Duodenal mucosa (tissue), 2 donors: ENCODE data around the gene CDR2L.
"Not testable (repeated sequence)": the region's sequence is repeated elsewhere in the genome, so short reads cannot be mapped to it uniquely, and the experiment has no call there.

Experiments used
- H3K27ac ChIP-seq: one replicate; pipeline ENCODE4 v1.7.0; 2013; ENCODE audit warnings: low read depth, low read length
- H3K27me3 ChIP-seq, 2 donors: one replicate each; pipeline ENCODE4 v1.7.0; 2013; ENCODE audit warnings: low read length in 2 of 2, control low read depth in 1 of 2; ENCODE audit not compliant: insufficient read depth in 2 of 2, control insufficient read depth in 1 of 2
- H3K36me3 ChIP-seq, 2 donors: one replicate each; pipeline ENCODE4 v1.7.0; 2013; ENCODE audit warnings: low read length in 2 of 2, control low read depth in 1 of 2; ENCODE audit not compliant: insufficient read depth in 2 of 2, control insufficient read depth in 1 of 2
- H3K4me1 ChIP-seq, 2 donors: one replicate each; pipeline ENCODE4 v1.7.0; 2013; ENCODE audit warnings: low read length in 2 of 2, control low read depth in 1 of 2; ENCODE audit not compliant: insufficient read depth in 2 of 2, control insufficient read depth in 1 of 2
- H3K4me3 ChIP-seq, 2 donors: one replicate each; pipeline ENCODE4 v1.7.0; 2013; ENCODE audit warnings: low read length in 2 of 2, low read depth in 1 of 2
- H3K9ac ChIP-seq, 2 donors: one replicate each; pipeline ENCODE4 v1.7.0; 2013; ENCODE audit warnings: low read length in 2 of 2, low read depth in 1 of 2
- H3K9me3 ChIP-seq, 2 donors: one replicate each; pipeline ENCODE4 v1.7.0; 2013; ENCODE audit warnings: low read length in 2 of 2, control low read depth in 1 of 2; ENCODE audit not compliant: control insufficient read depth in 1 of 2

Gene CDR2L

GRCh38 chr17:75039238-75039637 is 51.8 kb downstream of the CDR2L start:
- H3K27me3 ChIP-seq: no peaks in the 10 kb centered on the region
- no peak overlapping the region for H3K27ac ChIP-seq
- H3K4me3 ChIP-seq: no peak overlapping the region
- no peak overlapping the region for H3K9ac ChIP-seq
- no peaks in the 10 kb centered on the region for H3K9me3 ChIP-seq
- H3K36me3 ChIP-seq: peaks cover 22 to 41% of the 10 kb centered on the region in 2 donors
- peaks cover 10 to 27% of the 10 kb centered on the region in 2 donors for H3K4me1 ChIP-seq

- Histone ChIP-seq H3K9me3 (no peaks in the 10 kb centered on the region), H3K27me3 (no peaks in the 10 kb centered on the region), H3K4me1 (peaks cover 0 to 6% of the 10 kb centered on the region in 2 donors), H3K27ac (no peak overlapping the region), H3K36me3 (peaks cover 22 to 41% of the 10 kb centered on the region in 2 donors), H3K4me3 (no peak overlapping the region), H3K9ac (no peak overlapping the region)
These were observed 54.3 kb downstream of the CDR2L start for GRCh38 chr17:75041656-75042280.

- not testable (repeated sequence) for H3K9me3 ChIP-seq, H3K27ac ChIP-seq, H3K27me3 ChIP-seq, H3K9ac ChIP-seq, H3K4me3 ChIP-seq
- H3K4me1 ChIP-seq: peaks cover 12 to 17% of the 10 kb centered on the region in 2 donors
- H3K36me3 ChIP-seq: peaks cover 22 to 35% of the 10 kb centered on the region in 2 donors
These were observed 56.4 kb downstream of the CDR2L start for GRCh38 chr17:75043789-75044188.

GRCh38 chr17:75044716-75045115 is 57.3 kb downstream of the CDR2L start:
- no peaks in the 10 kb centered on the region for H3K9me3 ChIP-seq
- H3K4me1 ChIP-seq: peaks cover 16 to 17% of the 10 kb centered on the region in 2 donors
- H3K27me3 ChIP-seq: no peaks in the 10 kb centered on the region
- H3K36me3 ChIP-seq: peaks cover 17 to 29% of the 10 kb centered on the region in 2 donors
- no peak overlapping the region for H3K4me3 ChIP-seq
- no peak overlapping the region for H3K27ac ChIP-seq
- no peak overlapping the region for H3K9ac ChIP-seq

GRCh38 chr17:75045946-75046406 is 58.5 kb downstream of the CDR2L start:
- Histone ChIP-seq H3K4me3 (peak overlapping the region; percentile 87 to 91), H3K36me3 (peaks cover 10 to 20% of the 10 kb centered on the region in 2 donors), H3K9ac (peak overlapping the region; percentile 99), H3K4me1 (peaks cover 16 to 17% of the 10 kb centered on the region in 2 donors), H3K27ac (peak overlapping the region; percentile 96)
- H3K9me3 ChIP-seq, H3K27me3 ChIP-seq: not testable (repeated sequence)

- H3K27ac ChIP-seq: peak within 1 kb of the TSS; percentile 96
- H3K27me3 ChIP-seq: no peaks in the 10 kb centered on the region
- H3K4me3 ChIP-seq: peak within 1 kb of the TSS; percentile 87 to 91
- H3K9ac ChIP-seq: peak within 1 kb of the TSS; percentile 99
- no peaks in the 10 kb centered on the region for H3K9me3 ChIP-seq
- H3K4me1 ChIP-seq: peaks cover 16 to 17% of the 10 kb centered on the region in 2 donors
- peaks cover 7 to 13% of the 10 kb centered on the region in 2 donors for H3K36me3 ChIP-seq
These were observed 59.2 kb downstream of the CDR2L start, which contains the start of the genes ATP5PD and KCTD2 for GRCh38 chr17:75046407-75047289. Gene ATP5PD (minus strand): TSS chr17:75046969. CDS start chr17:75042650, 4,319 bp downstream. Gene KCTD2 (plus strand): TSS chr17:75047225. CDS start chr17:75047251, 26 bp downstream.

GRCh38 chr17:75047398-75048098 is 60.1 kb downstream of the CDR2L start:
- Histone ChIP-seq H3K9ac (peak overlapping the region; percentile 68 to 81), H3K27me3 (no peaks in the 10 kb centered on the region), H3K36me3 (peaks cover 6% of the 10 kb centered on the region in 2 donors), H3K4me1 (peaks cover 16 to 17% of the 10 kb centered on the region in 2 donors), H3K27ac (no peak overlapping the region), H3K4me3 (peak overlapping the region; percentile 63 to 86), H3K9me3 (no peaks in the 10 kb centered on the region)

GRCh38 chr17:75048249-75048878 is 60.9 kb downstream of the CDR2L start:
- Histone ChIP-seq H3K9ac (peak overlapping the region; percentile 68 to 81), H3K36me3 (peaks cover 10 to 14% of the 10 kb centered on the region in 2 donors), H3K27ac (no peak overlapping the region), H3K9me3 (no peaks in the 10 kb centered on the region), H3K4me1 (peaks cover 16 to 17% of the 10 kb centered on the region in 2 donors), H3K27me3 (no peaks in the 10 kb centered on the region), H3K4me3 (peak overlapping the region; percentile 63 to 86)

- Histone ChIP-seq H3K4me3 (no peak overlapping the region), H3K36me3 (peaks cover 10 to 18% of the 10 kb centered on the region in 2 donors), H3K27ac (no peak overlapping the region), H3K9me3 (no peaks in the 10 kb centered on the region), H3K9ac (no peak overlapping the region), H3K27me3 (no peaks in the 10 kb centered on the region), H3K4me1 (peaks cover 16 to 17% of the 10 kb centered on the region in 2 donors)
These were observed 61.6 kb downstream of the CDR2L start for GRCh38 chr17:75049057-75049456.
